GM18861 (cell line): ENCODE measurements around the gene DDI2.
"Not testable (repeated sequence)": the region's sequence is repeated elsewhere in the genome, so short reads cannot be mapped to it uniquely, and the experiment has no call there.

Experiments used
- ATAC-seq: cut with Tn5 transposase; IDR thresholded peaks from one replicate; pipeline ENCODE4 v1.9.1; 2021; ENCODE audit not compliant: unreplicated experiment

DDI2 gene

DNA sequence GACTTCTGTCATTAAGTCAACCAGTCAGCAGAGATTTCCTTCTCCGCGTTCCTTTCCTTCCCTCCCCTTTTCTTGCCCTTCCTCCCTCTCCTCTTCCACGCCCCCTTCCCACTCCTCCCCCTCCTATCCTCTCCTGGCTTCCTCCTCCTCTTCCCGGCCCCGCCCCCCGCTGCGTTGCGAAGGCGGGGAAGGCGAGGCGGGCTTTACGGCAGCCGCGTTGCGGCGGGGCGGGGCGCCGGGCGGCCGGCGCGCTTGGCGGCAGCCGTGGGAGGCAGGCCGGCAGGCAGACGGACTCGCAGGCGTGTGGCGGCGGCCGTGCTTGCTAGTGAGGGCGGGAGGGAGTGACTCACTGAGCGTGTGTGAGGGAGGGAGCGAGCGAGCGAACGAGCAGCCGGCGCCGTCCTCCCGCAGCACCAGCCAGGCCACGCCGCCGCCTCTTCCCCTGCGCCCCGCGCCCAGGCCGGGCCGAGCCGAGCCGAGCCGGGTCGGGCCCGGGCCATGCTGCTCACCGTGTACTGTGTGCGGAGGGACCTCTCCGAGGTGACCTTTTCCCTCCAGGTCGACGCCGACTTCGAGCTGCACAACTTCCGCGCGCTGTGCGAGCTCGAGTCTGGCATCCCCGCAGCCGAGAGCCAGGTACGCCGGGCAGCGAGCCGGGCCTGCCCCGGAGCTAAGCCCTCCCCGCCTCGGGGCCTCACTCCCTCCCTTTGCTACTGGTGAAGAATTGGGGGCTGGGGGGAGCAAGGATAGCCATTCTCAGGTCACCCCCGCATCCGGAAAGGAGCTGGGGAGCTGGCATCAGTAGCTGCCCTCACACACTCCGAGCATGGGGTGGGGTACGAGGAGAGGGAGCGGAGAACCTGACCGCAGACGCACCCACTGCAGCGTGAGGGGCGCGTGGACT lies at the start of gene DDI2:
Gene DDI2, plus strand, starts transcription at position 286 of the 904 bp plus-strand sequence. Its CDS starts 213 bp downstream, at position 499.
- peak; percentile 52 for ATAC-seq

- no peak for ATAC-seq
Observed at GRCh38 chr1:15568387-15569073, 48.7 kb upstream of the DDI2 start.

DNA sequence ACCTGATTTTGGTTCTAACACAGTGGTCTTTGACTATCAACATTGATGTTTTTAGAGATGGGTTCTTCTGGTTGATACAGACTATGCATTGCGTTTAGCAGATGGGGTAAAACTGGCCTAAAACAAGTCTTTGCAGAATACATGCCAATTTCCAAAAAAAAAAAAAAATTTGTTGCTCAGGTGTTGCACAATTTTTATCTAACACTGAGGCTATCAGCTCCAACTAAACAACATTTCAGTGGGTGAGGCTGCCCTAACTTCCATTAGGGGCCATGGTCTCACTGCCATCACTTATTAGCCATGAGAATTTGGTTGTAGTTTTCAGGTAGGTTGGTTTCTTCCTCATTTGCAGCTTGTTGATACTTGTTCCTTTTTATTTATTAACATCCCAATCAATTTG lies 46.4 kb upstream of the DDI2 start:
- ATAC-seq: no peak

DNA sequence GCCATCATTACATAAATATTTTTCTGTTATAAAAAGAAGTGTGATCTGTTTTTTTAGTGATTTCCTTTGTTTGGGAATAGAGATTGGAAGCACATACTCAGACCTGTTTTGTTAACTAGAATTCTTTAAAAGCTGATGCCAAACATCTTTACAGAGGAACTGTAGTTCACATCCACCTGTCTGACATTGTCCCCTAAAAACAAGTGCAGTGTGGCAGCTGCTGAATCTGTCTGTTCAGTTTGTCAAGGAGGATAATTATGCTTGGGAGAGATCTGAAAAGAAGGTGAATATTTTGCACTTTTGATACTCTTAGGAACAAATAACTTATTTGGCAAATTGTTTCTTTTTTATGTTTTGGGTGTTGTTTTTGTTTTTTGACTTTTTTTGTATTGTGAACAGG lies 46.0 kb upstream of the DDI2 start:
- no peak for ATAC-seq

DNA sequence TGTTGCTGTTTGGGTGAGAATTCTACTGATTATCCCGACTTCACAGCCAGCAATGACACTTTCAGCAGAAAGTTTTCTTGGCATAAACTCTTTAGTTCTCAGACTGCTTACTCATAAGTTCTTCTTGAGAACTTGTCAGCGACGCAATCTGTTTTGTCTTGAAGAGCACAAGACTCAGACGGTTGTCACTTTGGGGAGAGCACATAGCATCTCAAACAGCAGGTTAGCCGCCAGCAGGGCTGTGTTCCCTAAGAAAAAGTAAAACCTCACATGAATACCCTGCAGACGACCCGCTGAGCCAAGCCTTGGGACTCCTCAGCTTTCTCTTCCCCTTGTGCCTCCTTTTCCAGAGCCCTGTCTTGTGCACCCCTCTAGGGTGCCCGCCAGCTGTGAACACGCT lies 43.8 kb upstream of the DDI2 start:
- no peak for ATAC-seq

DNA sequence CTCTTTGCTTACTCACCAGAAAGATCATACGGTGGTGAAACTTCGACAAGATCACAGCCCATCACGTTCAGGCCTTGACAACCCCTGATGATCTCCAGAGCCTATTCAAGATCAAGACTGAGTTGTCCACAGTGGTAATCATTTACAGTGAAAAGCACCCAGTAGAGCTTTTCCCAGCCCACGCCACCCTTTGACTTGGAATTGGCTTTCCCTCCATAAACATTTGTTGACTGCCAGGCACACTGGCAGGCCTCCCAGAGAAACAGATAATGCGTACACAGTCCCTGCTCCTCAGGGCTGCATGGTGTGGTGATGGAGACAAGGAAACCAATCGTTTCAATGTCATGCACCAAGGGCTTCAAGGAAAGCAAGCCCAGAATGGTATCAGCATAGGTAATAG lies 42.5 kb upstream of the DDI2 start:
- ATAC-seq: no peak

- no peak for ATAC-seq
Observed at GRCh38 chr1:15575549-15576150, 41.6 kb upstream of the DDI2 start.

DNA sequence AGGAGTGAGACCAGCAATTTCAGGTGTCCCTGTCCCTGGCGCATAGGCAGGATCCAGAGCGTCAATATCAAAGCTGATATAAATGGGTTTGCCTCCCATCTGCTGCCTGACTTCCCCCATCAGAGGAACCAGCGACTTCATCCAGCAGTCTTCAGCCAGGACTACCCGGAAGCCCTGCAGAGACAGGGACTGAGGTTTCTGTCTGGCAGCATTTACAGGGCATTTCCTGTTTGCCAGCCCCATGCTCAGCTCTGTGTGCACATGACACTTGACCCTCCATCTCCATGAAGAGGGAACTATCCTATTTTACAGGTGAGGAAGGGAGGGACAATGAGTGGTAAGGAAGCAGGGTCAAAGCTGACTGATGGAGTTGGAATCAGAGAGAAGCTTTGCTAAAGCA lies 39.6 kb upstream of the DDI2 start:
- no peak for ATAC-seq

DNA sequence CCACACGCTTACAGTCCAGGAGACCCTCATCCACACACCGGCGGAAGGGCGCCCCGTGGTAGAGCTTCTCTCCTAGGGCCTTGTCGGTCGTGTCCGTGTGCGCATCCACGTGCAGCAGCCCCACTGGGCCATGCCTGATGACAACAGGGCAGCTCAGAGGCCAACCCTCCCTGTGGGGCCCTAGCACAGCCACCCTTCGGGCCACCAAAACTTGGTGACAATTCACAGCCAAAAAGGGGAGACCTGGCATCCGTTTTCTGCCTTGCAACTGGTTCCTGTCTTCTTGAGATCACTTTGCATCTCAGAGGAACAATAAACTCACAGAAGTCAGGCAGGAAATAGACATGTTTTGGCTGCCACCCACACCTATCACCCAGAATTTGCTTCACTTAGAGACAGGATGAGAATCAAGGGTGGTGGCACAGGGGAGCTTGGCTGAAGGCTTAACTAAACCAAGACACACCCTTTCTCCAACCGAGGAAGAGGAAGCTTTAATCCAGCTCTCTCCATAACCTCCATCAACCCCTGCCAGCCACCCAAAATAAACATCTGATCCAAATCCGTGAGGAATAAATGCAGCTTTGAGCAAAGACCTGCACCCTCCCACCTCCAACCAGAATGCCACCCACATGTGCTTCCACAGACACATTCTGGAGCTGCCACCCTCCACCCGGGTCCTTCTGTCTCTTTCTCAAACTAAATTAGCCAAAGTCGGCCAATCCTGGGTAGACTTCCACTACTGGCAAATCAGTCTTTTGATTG lies 38.2 kb upstream of the DDI2 start:
- no peak for ATAC-seq

GRCh38 chr1:15579683-15580047 lies 37.6 kb upstream of the DDI2 start:
- ATAC-seq: no peak

GRCh38 chr1:15583016-15583706 lies 34.1 kb upstream of the DDI2 start:
- ATAC-seq: no peak

DNA sequence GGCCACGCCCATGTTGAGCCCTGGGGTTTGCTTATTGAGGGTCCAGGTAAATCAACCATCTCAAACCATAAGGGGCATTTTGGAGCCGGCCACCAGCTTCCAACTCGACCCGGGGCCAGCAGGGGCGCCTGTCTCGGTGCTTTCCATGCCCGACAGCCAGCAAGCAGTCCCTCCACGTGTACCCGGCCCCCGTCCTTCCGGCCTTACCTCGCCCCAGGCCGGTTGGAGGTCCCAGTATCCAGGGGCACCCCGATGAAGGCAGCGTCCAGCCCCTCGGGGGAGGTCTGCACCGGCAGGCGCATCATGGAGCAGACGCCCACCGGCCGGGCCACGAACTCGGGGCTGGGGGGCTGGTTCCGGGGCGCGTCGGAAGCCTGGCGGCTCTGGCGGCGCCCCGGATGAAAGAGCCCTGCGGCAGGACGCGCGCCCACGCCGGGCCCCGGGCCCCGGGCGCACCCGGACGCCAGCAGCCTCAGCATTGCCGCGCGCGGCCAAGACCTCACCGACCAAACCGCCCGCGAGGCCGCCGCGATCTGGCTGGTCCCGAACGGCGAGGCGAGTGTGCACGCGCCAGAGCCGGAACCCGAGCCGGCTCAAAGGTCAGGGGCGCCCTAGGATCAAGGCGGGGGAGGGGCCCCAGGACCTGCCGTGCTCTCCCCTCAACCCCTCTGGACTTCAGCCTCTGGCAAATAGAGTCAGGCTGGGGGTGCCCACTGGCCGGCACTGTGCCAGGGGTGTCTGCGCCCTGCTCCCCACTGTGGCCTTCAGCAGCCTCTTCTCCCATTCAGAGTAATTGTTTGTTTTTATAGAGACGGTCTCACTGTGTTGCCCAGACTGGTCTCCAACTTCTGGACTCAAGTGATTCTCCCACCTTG lies 32.5 kb upstream of the DDI2 start, which contains the start of gene AGMAT:
Gene AGMAT, minus strand, starts transcription at position 563 of the 875 bp plus-strand sequence. Its CDS starts 84 bp downstream, at position 479.
- no peak for ATAC-seq

DNA sequence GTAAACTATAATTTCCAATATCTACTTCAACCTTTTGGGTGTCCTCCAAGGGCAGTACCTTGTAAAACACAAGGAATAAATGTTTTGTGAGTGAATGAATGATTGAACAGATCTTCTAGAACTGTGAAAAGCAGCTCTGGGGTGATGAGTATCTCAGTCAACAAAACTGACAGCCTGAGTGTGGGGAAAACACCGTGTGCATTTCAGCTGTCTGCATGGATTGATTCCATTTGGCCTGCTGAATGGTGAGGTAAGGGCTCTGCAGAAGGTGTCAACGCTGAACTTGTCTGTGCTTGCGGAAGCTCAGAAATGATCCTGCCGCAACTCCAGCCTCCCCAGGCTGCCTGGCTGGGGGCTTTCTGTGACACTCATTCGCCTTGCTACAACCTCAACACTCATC lies 25.0 kb upstream of the DDI2 start:
- ATAC-seq: no peak

DNA sequence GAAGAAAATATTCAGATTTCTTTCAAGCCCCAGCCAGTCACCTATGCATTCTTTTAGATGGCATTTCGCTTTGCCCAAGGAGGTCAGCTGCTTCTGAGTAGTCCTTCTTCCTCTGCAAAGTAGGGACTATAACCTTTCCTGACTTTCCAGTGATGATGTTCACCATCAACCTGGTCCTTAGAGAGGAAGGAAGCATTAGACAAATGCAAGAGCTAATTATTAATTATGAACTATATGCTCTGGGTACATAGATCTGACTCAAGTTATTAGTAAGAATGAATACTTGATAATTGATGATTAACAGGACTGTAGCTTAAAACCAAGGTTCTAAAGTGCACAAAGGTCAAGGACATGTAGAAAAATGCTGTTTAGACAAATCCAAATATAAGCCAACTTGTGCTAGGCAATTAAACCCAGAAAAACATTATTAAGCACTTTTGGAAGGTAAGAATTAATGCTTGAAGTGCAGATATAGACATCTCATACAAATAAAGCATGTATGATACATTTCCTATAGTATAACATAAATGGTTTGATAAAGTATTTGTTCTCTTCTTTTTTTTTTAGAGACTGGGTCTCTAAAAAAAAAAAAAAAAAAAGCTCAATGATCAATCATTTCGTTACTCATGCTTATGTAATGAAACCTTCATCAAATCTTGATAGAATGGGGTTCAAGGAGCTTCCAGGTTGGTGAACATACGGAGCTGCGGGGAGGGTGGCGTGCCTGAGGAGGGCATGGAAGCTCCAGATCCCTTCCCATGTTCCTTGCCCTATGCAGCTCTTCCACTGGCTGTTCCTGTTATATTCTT lies 21.2 kb upstream of the DDI2 start:
- ATAC-seq: peak; percentile 56

- ATAC-seq: no peak
Observed at GRCh38 chr1:15598436-15598835, 18.8 kb upstream of the DDI2 start.

GRCh38 chr1:15603050-15603965 lies 13.9 kb upstream of the DDI2 start:
- ATAC-seq: peak; percentile 78

- ATAC-seq: not testable (repeated sequence)
Observed at GRCh38 chr1:15603966-15604282, 13.3 kb upstream of the DDI2 start.

DNA sequence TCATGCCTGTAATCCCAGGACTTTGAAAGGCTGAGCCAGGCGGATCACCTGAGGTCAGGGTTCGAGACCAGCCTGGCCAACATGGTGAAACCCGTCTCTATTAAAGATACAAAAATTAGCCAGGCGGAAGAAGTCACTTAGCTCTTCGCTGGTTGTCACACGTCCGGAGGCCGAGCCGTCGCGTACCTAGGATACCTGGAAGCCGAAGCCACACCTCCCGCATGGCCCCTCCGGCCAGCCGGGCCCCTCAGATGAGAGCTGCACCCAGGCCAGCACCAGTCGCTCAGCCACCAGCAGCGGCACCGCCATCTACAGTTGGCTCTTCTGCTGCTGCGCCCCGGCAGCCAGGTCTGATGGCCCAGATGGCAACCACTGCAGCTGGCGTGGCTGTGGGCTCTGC lies 12.9 kb upstream of the DDI2 start:
- not testable (repeated sequence) for ATAC-seq
